HUES48 (cell line): Measurements from ENCODE around the gene MS4A15.
"Not testable (repeated sequence)": the region's sequence is repeated elsewhere in the genome, so short reads cannot be mapped to it uniquely, and the experiment has no call there.

Experiments used
- H3K27ac ChIP-seq: one replicate; pipeline ENCODE4 v1.7.0; 2013; ENCODE audit warnings: low read depth, low read length, inconsistent platforms
- H3K27me3 ChIP-seq: 2 replicates; pipeline ENCODE4 v1.6.1; 2013; ENCODE audit warnings: mild to moderate bottlenecking, low read length; ENCODE audit not compliant: control insufficient read depth, insufficient read depth
- H3K36me3 ChIP-seq: 2 replicates; pipeline ENCODE4 v1.6.1; 2013; ENCODE audit warnings: low read length; ENCODE audit not compliant: control insufficient read depth, insufficient read depth
- H3K4me1 ChIP-seq: 2 replicates; pipeline ENCODE4 v1.6.1; 2013; ENCODE audit warnings: mild to moderate bottlenecking, low read length; ENCODE audit not compliant: control insufficient read depth, insufficient read depth
- H3K4me3 ChIP-seq: 2 replicates; pipeline ENCODE4 v1.5.1; 2013; ENCODE audit warnings: mild to moderate bottlenecking, low read depth, low read length
- H3K9ac ChIP-seq: 2 replicates; pipeline ENCODE4 v1.6.1; 2013; ENCODE audit warnings: mild to moderate bottlenecking, low read depth, low read length, moderate library complexity
- H3K9me3 ChIP-seq: 2 replicates; pipeline ENCODE4 v1.6.1; 2013; ENCODE audit warnings: low read length; ENCODE audit not compliant: control insufficient read depth, insufficient read depth

The MS4A15 gene

DNA sequence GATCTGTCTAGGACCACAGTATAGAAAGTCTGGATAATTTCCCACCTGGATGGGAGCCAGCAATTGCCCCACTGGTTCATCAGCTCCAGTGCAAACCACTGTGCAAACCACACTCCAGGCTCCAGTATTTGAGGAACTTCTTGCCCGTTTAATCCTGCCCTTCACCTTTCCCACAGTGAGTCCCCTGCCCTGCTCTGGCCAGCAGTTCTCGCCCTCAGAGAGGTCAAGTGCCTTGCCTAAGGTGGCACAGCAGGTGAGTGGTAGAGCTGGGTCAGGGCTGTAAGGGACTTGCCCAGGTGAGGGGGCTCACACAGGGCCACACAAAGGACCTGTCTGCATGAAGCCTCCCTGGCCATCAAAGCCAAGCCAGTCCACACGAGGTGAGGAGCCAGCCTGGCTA, 52.6 kb downstream of the MS4A15 start:
- Histone ChIP-seq H3K9me3 (peaks cover 4% of the 10 kb centered on the region; the same call in 1 of the 2 replicates), H3K4me3 (no peak overlapping the region), H3K27ac (no peak overlapping the region), H3K4me1 (no peaks in the 10 kb centered on the region), H3K27me3 (no peaks in the 10 kb centered on the region), H3K36me3 (no peaks in the 10 kb centered on the region), H3K9ac (no peak overlapping the region)

DNA sequence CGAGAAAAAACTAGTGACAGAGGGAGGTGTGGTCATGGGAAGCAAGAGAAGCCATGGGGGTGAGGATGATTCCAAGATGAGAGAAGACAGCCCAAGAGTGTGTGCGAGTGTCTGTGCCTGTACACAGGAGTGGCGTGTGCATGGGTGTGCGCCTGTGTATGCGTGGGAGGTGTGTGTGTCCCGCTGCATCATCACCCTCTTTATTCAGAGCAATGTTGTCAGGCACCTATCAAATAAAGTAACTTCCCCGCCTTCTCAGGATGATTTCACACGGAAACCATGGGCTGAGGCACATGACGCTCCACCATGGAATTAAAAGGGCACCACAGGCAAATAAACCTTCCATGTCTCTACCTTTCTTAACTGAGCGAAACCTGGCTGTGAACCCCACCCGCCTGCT, 53.0 kb downstream of the MS4A15 start:
- Histone ChIP-seq H3K9me3 (peaks cover 4% of the 10 kb centered on the region; the same call in 1 of the 2 replicates), H3K27ac (no peak overlapping the region), H3K36me3 (no peaks in the 10 kb centered on the region), H3K4me3 (no peak overlapping the region), H3K4me1 (no peaks in the 10 kb centered on the region), H3K9ac (no peak overlapping the region), H3K27me3 (no peaks in the 10 kb centered on the region)

DNA sequence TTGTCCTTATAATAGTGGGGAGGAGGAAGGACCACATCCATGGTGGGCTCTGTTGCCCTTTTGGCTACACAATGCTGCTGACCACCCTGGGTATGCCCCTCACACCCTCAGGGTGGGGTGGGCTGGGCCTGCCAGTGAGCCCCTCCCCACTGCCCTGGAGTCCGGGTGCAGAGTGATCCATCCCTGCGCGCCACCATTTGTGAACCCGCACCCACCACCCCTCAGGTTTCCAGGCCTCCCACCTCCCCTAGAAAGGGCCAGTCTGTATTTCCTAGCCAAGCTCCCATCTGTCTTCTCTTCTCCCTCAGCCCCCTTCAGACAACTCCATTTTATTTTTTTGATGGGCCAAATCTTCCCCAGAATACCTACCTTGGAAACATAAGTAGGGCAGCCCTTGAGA, 53.5 kb downstream of the MS4A15 start:
- H3K36me3 ChIP-seq = no peaks in the 10 kb centered on the region
- H3K9ac ChIP-seq = no peak overlapping the region
- H3K4me1 ChIP-seq = no peaks in the 10 kb centered on the region
- H3K27ac ChIP-seq = no peak overlapping the region
- H3K27me3 ChIP-seq = no peaks in the 10 kb centered on the region
- peaks cover 4% of the 10 kb centered on the region; the same call in 1 of the 2 replicates for H3K9me3 ChIP-seq
- no peak overlapping the region for H3K4me3 ChIP-seq

DNA sequence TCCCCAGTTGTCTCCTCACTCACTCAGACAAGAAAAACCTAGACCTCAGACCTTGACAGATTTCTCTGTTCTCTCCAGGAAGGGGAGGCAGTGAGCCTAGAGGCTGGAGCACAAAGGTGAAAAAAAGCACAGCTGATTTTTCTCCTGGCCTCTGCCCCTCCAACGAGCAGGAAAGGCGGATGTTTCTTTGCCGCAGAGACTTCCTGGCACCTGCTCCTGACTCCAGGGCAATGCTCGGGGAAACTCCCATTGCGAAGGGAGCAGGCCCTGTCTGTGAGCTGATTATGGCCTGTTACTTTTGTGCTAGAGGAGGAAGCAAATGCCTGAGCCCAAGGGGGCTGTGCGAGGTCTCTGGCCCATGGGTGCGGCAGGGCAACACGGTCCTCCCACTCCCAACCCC, 53.9 kb downstream of the MS4A15 start:
- no peak overlapping the region for H3K9ac ChIP-seq
- H3K4me3 ChIP-seq = no peak overlapping the region
- peaks cover 4% of the 10 kb centered on the region; the same call in 1 of the 2 replicates for H3K9me3 ChIP-seq
- H3K27me3 ChIP-seq = no peaks in the 10 kb centered on the region
- no peaks in the 10 kb centered on the region for H3K36me3 ChIP-seq
- no peak overlapping the region for H3K27ac ChIP-seq
- H3K4me1 ChIP-seq = no peaks in the 10 kb centered on the region

DNA sequence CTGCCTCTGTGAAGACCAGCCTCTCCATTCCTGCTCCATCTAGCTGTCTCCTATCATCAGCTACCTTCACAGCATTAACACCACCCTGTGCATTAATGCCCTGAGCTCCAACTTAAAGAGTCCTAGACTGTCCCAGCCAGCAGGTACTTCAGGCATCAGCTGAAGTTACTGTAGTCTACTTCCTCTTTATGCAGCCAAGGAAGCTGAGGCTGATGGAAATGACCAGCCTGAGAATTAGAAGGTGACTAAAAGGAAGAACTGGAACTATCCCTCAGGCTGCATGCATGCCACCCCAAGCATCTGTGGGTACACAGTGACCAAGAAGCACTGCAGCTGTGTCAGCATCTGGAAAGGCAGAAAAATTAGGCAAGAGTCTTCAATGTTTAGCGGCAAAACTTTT, 56.7 kb downstream of the MS4A15 start:
- no peaks in the 10 kb centered on the region for H3K36me3 ChIP-seq
- no peaks in the 10 kb centered on the region for H3K27me3 ChIP-seq
- no peak overlapping the region for H3K27ac ChIP-seq
- no peak overlapping the region for H3K9ac ChIP-seq
- H3K4me3 ChIP-seq = no peak overlapping the region
- peaks cover 7% of the 10 kb centered on the region for H3K9me3 ChIP-seq
- no peaks in the 10 kb centered on the region for H3K4me1 ChIP-seq

DNA sequence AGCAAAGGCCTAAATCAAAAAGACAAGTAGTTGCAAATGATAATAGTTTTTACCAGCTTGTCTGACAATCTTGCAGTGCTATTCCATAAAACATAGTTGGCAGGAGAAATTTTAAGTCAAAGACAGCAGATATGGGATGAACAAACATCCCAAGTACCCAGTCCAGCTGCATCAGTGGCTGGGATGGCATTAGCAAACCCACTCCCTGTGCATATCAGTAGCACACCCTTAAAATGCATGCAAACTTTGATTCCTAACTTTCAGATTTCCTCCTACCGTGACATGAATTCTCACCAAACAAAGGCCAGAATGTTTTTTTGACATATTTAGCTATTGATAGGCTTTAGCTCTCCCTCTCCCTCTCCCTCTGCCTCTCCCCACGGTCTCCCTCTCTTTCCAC, 57.4 kb downstream of the MS4A15 start:
- Histone ChIP-seq H3K27ac (no peak overlapping the region), H3K4me1 (no peaks in the 10 kb centered on the region), H3K27me3 (no peaks in the 10 kb centered on the region), H3K9ac (no peak overlapping the region), H3K36me3 (no peaks in the 10 kb centered on the region), H3K9me3 (peaks cover 7% of the 10 kb centered on the region), H3K4me3 (no peak overlapping the region)

DNA sequence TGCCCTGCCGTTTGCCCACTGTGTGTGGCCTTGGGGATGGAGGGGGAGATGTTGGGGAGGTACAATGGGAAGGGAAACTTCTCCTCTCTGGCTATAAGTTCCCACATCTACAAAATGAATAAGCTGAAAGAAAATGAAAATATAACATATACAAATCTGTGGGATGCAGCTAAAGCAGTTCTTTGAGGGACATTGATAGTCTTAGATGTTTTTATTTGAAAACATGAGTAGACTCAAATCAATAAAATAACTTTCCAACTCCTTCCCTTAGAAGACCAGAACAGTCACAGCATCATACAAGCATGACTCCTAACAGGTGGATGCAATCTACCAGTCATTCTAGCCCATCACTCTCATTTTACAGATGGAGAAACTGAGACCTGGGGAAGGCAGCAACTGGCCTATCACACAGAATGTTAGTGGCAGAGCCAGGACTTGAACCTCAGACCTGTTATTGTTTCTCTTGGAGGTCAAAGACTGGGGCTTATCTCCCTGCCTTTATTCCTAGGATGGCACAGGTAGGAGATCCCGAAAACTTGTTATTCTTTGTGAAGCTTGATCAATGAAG, 60.0 kb downstream of the MS4A15 start:
- Histone ChIP-seq H3K9me3 (peaks cover 7% of the 10 kb centered on the region), H3K4me1 (no peaks in the 10 kb centered on the region), H3K36me3 (no peaks in the 10 kb centered on the region)

DNA sequence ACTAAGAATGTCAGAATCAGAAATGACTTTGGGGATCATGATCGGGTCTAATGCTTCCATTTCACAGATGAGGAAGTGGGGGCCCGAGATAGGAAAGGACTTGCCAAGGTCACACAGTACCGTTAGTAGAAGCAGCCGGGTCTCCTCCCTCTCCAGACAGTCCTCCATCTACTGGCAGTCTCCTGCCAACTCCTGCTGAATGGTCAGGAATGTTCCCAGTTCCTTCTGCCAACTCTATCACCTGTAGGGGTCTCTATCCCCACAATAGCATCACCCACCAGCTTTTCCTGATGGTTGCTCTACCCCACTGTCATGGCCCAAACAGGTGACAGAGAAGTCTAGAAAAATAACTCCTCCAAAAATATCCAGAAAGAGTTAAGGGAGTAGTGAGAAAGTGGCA, 61.4 kb downstream of the MS4A15 start:
- Histone ChIP-seq H3K4me1 (no peaks in the 10 kb centered on the region), H3K9me3 (peaks cover 7% of the 10 kb centered on the region), H3K36me3 (no peaks in the 10 kb centered on the region), H3K9ac (no peak overlapping the region), H3K27me3 (no peaks in the 10 kb centered on the region), H3K4me3 (no peak overlapping the region), H3K27ac (no peak overlapping the region)

More for the DNA sequence above, 60.0 kb downstream of the MS4A15 start:
- Histone ChIP-seq H3K27me3 (no peaks in the 10 kb centered on the region), H3K27ac (no peak overlapping the region), H3K9ac (no peak overlapping the region), H3K4me3 (no peak overlapping the region)

DNA sequence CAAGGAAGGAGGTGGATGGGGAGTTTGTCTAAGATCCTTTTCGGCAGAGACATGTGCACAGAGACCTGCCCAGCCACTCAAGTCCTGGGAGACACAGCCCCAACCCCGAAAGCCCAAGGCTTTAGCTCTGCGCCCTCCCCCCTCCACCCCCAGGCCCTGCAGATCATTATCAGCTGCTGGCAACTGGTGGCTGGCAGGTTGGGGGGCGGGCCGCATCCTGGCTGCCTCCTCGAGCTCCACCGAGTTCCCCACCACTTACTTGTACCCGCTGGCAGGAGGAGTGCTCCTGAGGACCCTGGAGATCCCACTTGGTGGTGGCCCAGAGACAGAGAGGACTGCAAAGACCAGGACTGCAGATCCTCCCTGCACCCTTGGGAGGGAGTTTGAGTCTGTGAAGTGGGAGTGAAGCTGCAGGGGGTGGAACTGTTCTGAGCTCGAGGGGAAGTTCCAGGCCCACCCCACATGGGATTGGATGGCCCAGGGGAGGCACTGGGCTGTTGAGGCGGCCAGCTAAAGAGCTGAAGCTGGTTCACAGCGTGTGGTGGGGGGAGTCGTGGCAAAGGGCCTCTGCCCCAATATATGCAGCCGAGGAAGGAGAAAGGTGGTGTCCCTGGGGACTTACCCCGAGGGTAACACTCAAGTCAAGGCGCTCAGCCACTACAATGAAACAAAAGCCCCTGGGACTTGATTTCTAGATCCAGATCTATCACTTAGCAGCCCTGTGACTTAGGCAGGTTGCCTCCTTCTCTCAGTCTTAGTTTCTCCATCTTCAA, 65.3 kb downstream of the MS4A15 start:
- H3K4me1 ChIP-seq = no peaks in the 10 kb centered on the region
- H3K9ac ChIP-seq = no peak overlapping the region
- no peak overlapping the region for H3K27ac ChIP-seq
- no peaks in the 10 kb centered on the region for H3K27me3 ChIP-seq
- no peaks in the 10 kb centered on the region for H3K36me3 ChIP-seq
- H3K9me3 ChIP-seq = no peaks in the 10 kb centered on the region; the same call in none of the 2 replicates
- no peak overlapping the region for H3K4me3 ChIP-seq

DNA sequence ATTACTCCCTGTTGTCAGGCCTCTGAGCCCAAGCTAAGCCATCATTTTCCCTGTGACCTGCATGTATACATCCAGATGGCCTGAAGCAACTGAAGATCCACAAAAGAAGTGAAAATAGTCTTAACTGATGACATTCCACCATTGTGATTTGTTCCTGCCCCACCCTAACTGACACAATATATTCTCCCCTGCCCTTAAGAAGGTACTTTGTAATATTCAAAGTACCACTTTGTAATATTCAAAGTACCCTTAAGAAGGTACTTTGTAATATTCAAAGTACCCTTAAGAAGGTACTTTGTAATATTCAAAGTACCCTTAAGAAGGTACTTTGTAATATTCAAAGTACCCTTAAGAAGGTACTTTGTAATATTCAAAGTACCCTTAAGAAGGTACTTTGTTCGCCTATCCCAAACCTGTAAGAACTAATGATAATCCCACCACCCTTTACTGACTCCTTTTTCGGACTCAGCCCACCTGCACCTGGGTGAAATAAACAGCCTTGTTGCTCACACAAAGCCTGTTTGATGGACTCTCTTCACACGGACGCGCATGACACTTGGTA, 67.2 kb downstream of the MS4A15 start:
- not testable (repeated sequence) for H3K9ac ChIP-seq, H3K27me3 ChIP-seq, H3K4me1 ChIP-seq, H3K9me3 ChIP-seq, H3K27ac ChIP-seq, H3K36me3 ChIP-seq, H3K4me3 ChIP-seq

DNA sequence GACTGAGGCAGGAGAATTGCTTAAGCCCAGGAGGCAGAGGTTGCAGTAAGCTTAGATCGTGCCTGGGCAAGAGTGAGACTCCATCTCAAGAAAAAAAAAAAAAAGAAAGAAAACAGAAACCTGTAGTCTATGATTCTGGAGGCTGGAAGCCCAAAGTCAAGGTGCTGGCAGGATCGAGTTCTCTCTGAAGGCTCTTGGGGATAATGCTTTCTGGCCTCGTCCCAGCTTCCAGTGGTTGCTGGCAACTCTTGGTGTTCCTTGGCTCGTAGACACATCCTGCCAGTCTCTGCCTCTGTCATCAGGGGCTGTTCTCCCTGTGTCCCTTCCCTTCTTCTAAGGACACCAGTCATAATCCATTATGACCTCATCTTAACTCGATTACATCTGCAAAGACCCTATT, 68.5 kb downstream of the MS4A15 start:
- Histone ChIP-seq H3K9ac (no peak overlapping the region), H3K36me3 (no peaks in the 10 kb centered on the region), H3K27me3 (no peaks in the 10 kb centered on the region)

More for the DNA sequence above, 68.5 kb downstream of the MS4A15 start:
- Histone ChIP-seq H3K4me3 (no peak overlapping the region), H3K27ac (no peak overlapping the region), H3K9me3 (no peaks in the 10 kb centered on the region), H3K4me1 (no peaks in the 10 kb centered on the region)
